Activated naive CD8-positive, alpha-beta T cell treated with anti-CD3 and anti-CD28 coated beads, Interleukin-2, amount 50 U/mL, for 24 hours (primary cell): ENCODE results near the gene PIP4K2A.
A peak's percentile ranks its signal among the peaks of the same experiment; 100 is the strongest.
"Not testable (repeated sequence)": the region's sequence is repeated elsewhere in the genome, so short reads cannot be mapped to it uniquely, and the experiment has no call there.

Experiments
- ATAC-seq: fragments of 150-1000 bp; cut with Tn5 transposase; one replicate; pipeline ENCODE4 v1.10.0; 2021
- DNase-seq: peaks from one replicate; pipeline ENCODE4 v3.0.0; 2021
- H3K27ac Mint-ChIP-seq: one replicate; pipeline ENCODE4 v1.8.0; 2021; ENCODE audit warnings: mild to moderate bottlenecking, mixed read lengths
- H3K27me3 Mint-ChIP-seq: one replicate; pipeline ENCODE4 v1.8.0; 2021; ENCODE audit warnings: mixed read lengths
- H3K36me3 Mint-ChIP-seq: one replicate; pipeline ENCODE4 v1.8.0; 2021; ENCODE audit warnings: low read depth, mixed read lengths
- H3K4me1 Mint-ChIP-seq: one replicate; pipeline ENCODE4 v1.8.0; 2021; ENCODE audit warnings: mixed read lengths
- H3K4me3 Mint-ChIP-seq: one replicate; pipeline ENCODE4 v1.8.0; 2021; ENCODE audit warnings: mild to moderate bottlenecking, moderate library complexity, mixed read lengths
- H3K9me3 Mint-ChIP-seq: one replicate; pipeline ENCODE4 v1.8.0; 2021; ENCODE audit warnings: mixed read lengths

PIP4K2A gene

GRCh38 chr10:22693371-22693784 lies 21.0 kb downstream of the PIP4K2A start:
- H3K4me3 Mint-ChIP-seq: peak overlapping the region; percentile 58
- no peak for DNase-seq
- peak overlapping the region; percentile 82 for H3K27ac Mint-ChIP-seq

GRCh38 chr10:22692119-22692518 lies 22.3 kb downstream of the PIP4K2A start:
- not testable (repeated sequence) for DNase-seq, H3K4me3 Mint-ChIP-seq, H3K27me3 Mint-ChIP-seq, ATAC-seq, H3K9me3 Mint-ChIP-seq
- Mint-ChIP-seq H3K36me3 (peaks cover 18% of the 10 kb centered on the region), H3K27ac (peak overlapping the region; percentile 65), H3K4me1 (peaks cover 96% of the 10 kb centered on the region)

More at GRCh38 chr10:22693371-22693784, 21.0 kb downstream of the PIP4K2A start:
- ATAC-seq: peak; percentile 94
- Mint-ChIP-seq H3K9me3 (no peaks in the 10 kb centered on the region), H3K36me3 (peaks cover 18% of the 10 kb centered on the region), H3K27me3 (no peaks in the 10 kb centered on the region), H3K4me1 (peaks cover 96% of the 10 kb centered on the region)

GRCh38 chr10:22690614-22691431 lies 23.6 kb downstream of the PIP4K2A start:
- no peaks in the 10 kb centered on the region for H3K9me3 Mint-ChIP-seq
- H3K36me3 Mint-ChIP-seq: peaks cover 18% of the 10 kb centered on the region
- no peak overlapping the region for H3K4me3 Mint-ChIP-seq
- peak overlapping the region; percentile 80 for H3K27ac Mint-ChIP-seq
- H3K4me1 Mint-ChIP-seq: peaks cover 98% of the 10 kb centered on the region
- no peak for ATAC-seq
- H3K27me3 Mint-ChIP-seq: no peaks in the 10 kb centered on the region
- DNase-seq: no peak

- Mint-ChIP-seq H3K9me3 (no peaks in the 10 kb centered on the region), H3K4me3 (no peak overlapping the region), H3K27ac (no peak overlapping the region), H3K36me3 (peaks cover 18% of the 10 kb centered on the region), H3K4me1 (peaks cover 98% of the 10 kb centered on the region), H3K27me3 (no peaks in the 10 kb centered on the region)
- no peak for ATAC-seq
- DNase-seq: no peak
Measured at GRCh38 chr10:22690158-22690557, 24.2 kb downstream of the PIP4K2A start.

GRCh38 chr10:22686347-22686746 lies 28.0 kb downstream of the PIP4K2A start:
- no peaks in the 10 kb centered on the region for H3K9me3 Mint-ChIP-seq
- no peak overlapping the region for H3K27ac Mint-ChIP-seq
- no peak for ATAC-seq
- DNase-seq: no peak
- peaks cover 95% of the 10 kb centered on the region for H3K4me1 Mint-ChIP-seq
- no peak overlapping the region for H3K4me3 Mint-ChIP-seq
- no peaks in the 10 kb centered on the region for H3K27me3 Mint-ChIP-seq
- peaks cover 4% of the 10 kb centered on the region for H3K36me3 Mint-ChIP-seq

GRCh38 chr10:22685926-22686325 lies 28.5 kb downstream of the PIP4K2A start:
- DNase-seq (no peak), ATAC-seq (no peak)
- H3K27me3 Mint-ChIP-seq: no peaks in the 10 kb centered on the region
- H3K4me3 Mint-ChIP-seq: no peak overlapping the region
- H3K4me1 Mint-ChIP-seq: peaks cover 95% of the 10 kb centered on the region
- H3K27ac Mint-ChIP-seq: no peak overlapping the region
- H3K9me3 Mint-ChIP-seq: no peaks in the 10 kb centered on the region
- H3K36me3 Mint-ChIP-seq: peaks cover 4% of the 10 kb centered on the region

GRCh38 chr10:22684699-22685098 lies 29.7 kb downstream of the PIP4K2A start:
- Mint-ChIP-seq H3K27ac (peak overlapping the region; percentile 99), H3K9me3 (no peaks in the 10 kb centered on the region), H3K4me3 (no peak overlapping the region), H3K36me3 (peaks cover 4% of the 10 kb centered on the region), H3K4me1 (peaks cover 91% of the 10 kb centered on the region), H3K27me3 (no peaks in the 10 kb centered on the region)
- ATAC-seq (no peak), DNase-seq (no peak)

GRCh38 chr10:22683140-22683389 lies 31.3 kb downstream of the PIP4K2A start:
- Mint-ChIP-seq H3K27me3 (no peaks in the 10 kb centered on the region), H3K9me3 (no peaks in the 10 kb centered on the region), H3K36me3 (peaks cover 2% of the 10 kb centered on the region), H3K4me3 (peak overlapping the region; percentile 75), H3K4me1 (peaks cover 90% of the 10 kb centered on the region), H3K27ac (peak overlapping the region; percentile 99)
- ATAC-seq: no peak
- DNase-seq: no peak

GRCh38 chr10:22682237-22683139 lies 31.9 kb downstream of the PIP4K2A start:
- peaks cover 90% of the 10 kb centered on the region for H3K4me1 Mint-ChIP-seq
- ATAC-seq: peak; percentile 31
- peaks cover 3% of the 10 kb centered on the region for H3K36me3 Mint-ChIP-seq
- no peaks in the 10 kb centered on the region for H3K27me3 Mint-ChIP-seq
- H3K27ac Mint-ChIP-seq: peak overlapping the region; percentile 99
- DNase-seq: peak; percentile 46
- H3K9me3 Mint-ChIP-seq: no peaks in the 10 kb centered on the region
- H3K4me3 Mint-ChIP-seq: peak overlapping the region; percentile 75

- Mint-ChIP-seq H3K36me3 (peaks cover 3% of the 10 kb centered on the region), H3K4me3 (peak overlapping the region; percentile 75), H3K27me3 (no peaks in the 10 kb centered on the region), H3K27ac (peak overlapping the region; percentile 99), H3K9me3 (no peaks in the 10 kb centered on the region), H3K4me1 (peaks cover 90% of the 10 kb centered on the region)
- peak; percentile 53 for ATAC-seq
- DNase-seq: no peak
Measured at GRCh38 chr10:22681783-22682183, 32.6 kb downstream of the PIP4K2A start.

GRCh38 chr10:22681301-22681700 lies 33.1 kb downstream of the PIP4K2A start:
- Mint-ChIP-seq H3K36me3 (peaks cover 3% of the 10 kb centered on the region), H3K4me3 (no peak overlapping the region), H3K27ac (peak overlapping the region; percentile 52)

GRCh38 chr10:22679608-22680007 lies 34.8 kb downstream of the PIP4K2A start:
- Mint-ChIP-seq H3K27me3 (no peaks in the 10 kb centered on the region), H3K27ac (peak overlapping the region; percentile 59), H3K4me1 (peaks cover 92% of the 10 kb centered on the region), H3K9me3 (no peaks in the 10 kb centered on the region), H3K36me3 (peaks cover 8% of the 10 kb centered on the region), H3K4me3 (no peak overlapping the region)
- no peak for ATAC-seq
- DNase-seq: no peak

More at GRCh38 chr10:22681301-22681700, 33.1 kb downstream of the PIP4K2A start:
- no peak for DNase-seq
- no peak for ATAC-seq
- Mint-ChIP-seq H3K4me1 (peaks cover 93% of the 10 kb centered on the region), H3K27me3 (no peaks in the 10 kb centered on the region), H3K9me3 (no peaks in the 10 kb centered on the region)

- H3K9me3 Mint-ChIP-seq: no peaks in the 10 kb centered on the region
- H3K36me3 Mint-ChIP-seq: peaks cover 8% of the 10 kb centered on the region
- H3K4me3 Mint-ChIP-seq: peak overlapping the region; percentile 48
- DNase-seq: no peak
- no peaks in the 10 kb centered on the region for H3K27me3 Mint-ChIP-seq
- ATAC-seq: no peak
- H3K4me1 Mint-ChIP-seq: peaks cover 91% of the 10 kb centered on the region
- H3K27ac Mint-ChIP-seq: peak overlapping the region; percentile 71
Measured at GRCh38 chr10:22677333-22677732, 37.0 kb downstream of the PIP4K2A start.

GRCh38 chr10:22676435-22676834 lies 37.9 kb downstream of the PIP4K2A start:
- peak; percentile 82 for ATAC-seq
- no peak overlapping the region for H3K4me3 Mint-ChIP-seq
- no peak for DNase-seq

GRCh38 chr10:22674573-22674930 lies 39.8 kb downstream of the PIP4K2A start:
- Mint-ChIP-seq H3K4me3 (no peak overlapping the region), H3K9me3 (no peaks in the 10 kb centered on the region), H3K36me3 (peaks cover 8% of the 10 kb centered on the region), H3K4me1 (peaks cover 94% of the 10 kb centered on the region), H3K27me3 (no peaks in the 10 kb centered on the region), H3K27ac (peak overlapping the region; percentile 12)
- ATAC-seq (no peak), DNase-seq (no peak)

More at GRCh38 chr10:22676435-22676834, 37.9 kb downstream of the PIP4K2A start:
- Mint-ChIP-seq H3K36me3 (peaks cover 8% of the 10 kb centered on the region), H3K4me1 (peaks cover 92% of the 10 kb centered on the region), H3K27me3 (no peaks in the 10 kb centered on the region), H3K27ac (peak overlapping the region; percentile 71), H3K9me3 (no peaks in the 10 kb centered on the region)
